Heart left ventricle (tissue), 16 donors: Measurements from ENCODE around the gene H19. TPM values are rescaled to one million over a fixed set of nuclear protein-coding genes. Genes with fewer than 3 reads are reported as not detected.
A peak's percentile ranks its signal among the peaks of the same experiment; 100 is the strongest.

Source experiments
- ATAC-seq, 4 donors: fragments of 200-7000 bp; cut with Tn5 transposase; one replicate each; pipeline ENCODE4 v1.9.1; 2020 to 2022; ENCODE audit warnings: moderate library complexity in 4 of 4, mild to moderate bottlenecking in 3 of 4, moderate number of reproducible peaks in 1 of 4
- DNase-seq, 5 donors: peaks; one replicate each; pipeline ENCODE4 v3.0.0-alpha.2; 2020
- H3K27ac ChIP-seq, 12 donors: fragments of 200-600 bp; sonication (generic) in 4 of 12; one replicate each; pipeline versions ENCODE4 v1.5.0 to v1.8.0; 2016 to 2022; ENCODE audit warnings: mild to moderate bottlenecking in 2 of 12
- H3K27me3 ChIP-seq, 9 donors: fragments of 200-600 bp; sonication (generic) in 2 of 9; one replicate each; pipeline versions ENCODE4 v1.5.1 to v1.8.0; 2016 to 2022; ENCODE audit warnings: mild to moderate bottlenecking in 3 of 9
- H3K36me3 ChIP-seq, 9 donors: fragments of 200-600 bp; sonication (generic) in 2 of 9; one replicate each; pipeline versions ENCODE4 v1.5.0 to v1.8.0; 2018 to 2022; ENCODE audit warnings: mild to moderate bottlenecking in 2 of 9
- H3K4me1 ChIP-seq, 12 donors: fragments of 200-600 bp; sonication (generic) in 4 of 12; one replicate each; pipeline versions ENCODE4 v1.5.0 to v1.8.0; 2016 to 2022; ENCODE audit warnings: mild to moderate bottlenecking in 3 of 12
- H3K4me3 ChIP-seq, 12 donors: fragments of 200-600 bp; sonication (generic) in 4 of 12; one replicate each; pipeline versions ENCODE4 v1.5.0 to v1.8.0; 2017 to 2022; ENCODE audit warnings: mild to moderate bottlenecking in 9 of 12, moderate library complexity in 4 of 12
- H3K9me3 ChIP-seq, 12 donors: fragments of 200-600 bp; sonication (generic) in 4 of 12; one replicate each; pipeline versions ENCODE4 v1.5.0 to v1.8.0; 2016 to 2022; ENCODE audit warnings: mild to moderate bottlenecking in 1 of 12
- POLR2A ChIP-seq, 2 donors: fragments of 450-650 bp; IDR thresholded peaks; one replicate each; pipeline ENCODE4 v1.6.1; 2017; ENCODE audit warnings: antibody characterized with exemption in 2 of 2, mild to moderate bottlenecking in 2 of 2, moderate library complexity in 2 of 2
- WGBS, 4 donors: extraction: QIAGEN DNeasy Blood & Tissue Kit in 2 of 4; methylation state at CpG; one replicate each; pipeline versions ENCODE4 v1.1.5 to v1.1.7; 2013 to 2018; 5-methylcytosine and 5-hydroxymethylcytosine counted together
- intact Hi-C, 10 donors: fragments of 100-400 bp; cut with DNase I; formaldehyde crosslinking; loops; one replicate each; pipeline versions ENCODE4 v1.11.1 to v1.14.2; 2022
- polyA plus RNA-seq, 2 donors: library from polyadenylated mRNA; stranded (reverse); fragments of 200-250 nt; gene quantifications; one replicate each; pipeline ENCODE4 v1.2.3, GENCODE V29; 2013
- total RNA-seq, 9 donors: library from RNA; depleted of rRNA in 2 of 9; stranded (reverse); fragments of >200 nt in 2 of 9; fragmentation: NEBNext Ultra II Directional in 3 of 9; extraction: Animal tissue kit (Norgen Biotek cat#: 25700) in 3 of 9; gene quantifications; one replicate each; pipeline versions ENCODE4 v1.1.0 to v1.2.4, GENCODE V29; 2016 to 2023
- TF ChIP-seq, protein P1 (sequence below), 12 donors: fragments of 200-600 bp; sonication (generic) in 4 of 12; IDR thresholded peaks; one replicate each; pipeline versions ENCODE4 v1.5.0 to v1.8.0; 2018 to 2022; ENCODE audit warnings: antibody characterized with exemption in 12 of 12, mild to moderate bottlenecking in 5 of 12
- donor health status: ischemic (EF 13 %, LVEDD 7.1; RV severe dilation, severe dysfunction).
- donor health status: healthy with polysubstance abuse.
- donor health status: DM: no; HTN: yes; CAD: no.
- donor health status: DM: no; HTN: no; CAD: no.
- donor health status: ischemic (EF 25% LVEDD 6.9; RV normal size, moderate dysfunction).
- donor health status: ischemic (EF 25% LVEDD 5.7; RV mildly dilated, moderate dysfunction).
- donor health status: healthy.
- donor health status: DM: yes; HTN: yes; CAD: no.
- donor health status: ischemic (EF 35%, LVEDD 5.7; RV mildly dilated, moderate dysfunction).
- donor health status: nonischemic (EF 11% LVEDD 7.7; RV severe dilation, severe dysfunction).
- donor health status: DM: yes; HTN: yes; CAD: no.
- donor health status: PGD.
- donor health status: ischemic (EF 29% LVEDD 5.4; RV normal size, mild dysfunction).
- donor health status: nonischemic (EF 23%, LVEDD 6.1; RV moderate dilation, normal function).

The H19 gene
- total and polyA plus RNA-seq, 11 donors, result 303 to 1,545 (median 586) TPM

DNA sequence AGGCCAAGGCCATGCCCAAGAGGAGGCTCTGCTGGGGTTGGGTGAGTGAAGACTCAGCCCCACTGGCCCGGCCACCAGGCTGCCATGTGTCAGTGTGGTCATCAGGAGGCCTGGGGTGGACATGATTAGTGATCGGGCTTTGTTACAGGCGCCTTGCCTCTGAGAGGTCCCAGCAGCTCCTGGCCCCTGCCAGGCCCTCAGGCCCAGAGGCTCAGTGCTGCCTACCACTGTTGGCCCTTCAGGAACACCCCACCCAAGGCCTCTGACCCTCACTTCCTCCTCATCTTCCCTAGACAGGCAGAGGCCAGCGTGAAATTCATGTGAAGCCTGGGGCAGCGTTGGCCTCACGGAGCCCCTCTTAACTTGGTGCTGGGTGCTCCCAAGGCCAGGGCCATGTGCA is 48.3 kb downstream of the H19 start:
- DNase-seq (peak in 1 of 5 donors; percentile 2), ATAC-seq (no peak)
- H3K36me3 ChIP-seq, result no peaks in the 10 kb centered on the region
- peaks cover 0 to under 1% (median 0%) of the 10 kb centered on the region in 12 donors for H3K4me1 ChIP-seq
- H3K27me3 ChIP-seq, result no peaks in the 10 kb centered on the region
- H3K9me3 ChIP-seq, result no peaks in the 10 kb centered on the region
- TF ChIP-seq, protein P1, sequence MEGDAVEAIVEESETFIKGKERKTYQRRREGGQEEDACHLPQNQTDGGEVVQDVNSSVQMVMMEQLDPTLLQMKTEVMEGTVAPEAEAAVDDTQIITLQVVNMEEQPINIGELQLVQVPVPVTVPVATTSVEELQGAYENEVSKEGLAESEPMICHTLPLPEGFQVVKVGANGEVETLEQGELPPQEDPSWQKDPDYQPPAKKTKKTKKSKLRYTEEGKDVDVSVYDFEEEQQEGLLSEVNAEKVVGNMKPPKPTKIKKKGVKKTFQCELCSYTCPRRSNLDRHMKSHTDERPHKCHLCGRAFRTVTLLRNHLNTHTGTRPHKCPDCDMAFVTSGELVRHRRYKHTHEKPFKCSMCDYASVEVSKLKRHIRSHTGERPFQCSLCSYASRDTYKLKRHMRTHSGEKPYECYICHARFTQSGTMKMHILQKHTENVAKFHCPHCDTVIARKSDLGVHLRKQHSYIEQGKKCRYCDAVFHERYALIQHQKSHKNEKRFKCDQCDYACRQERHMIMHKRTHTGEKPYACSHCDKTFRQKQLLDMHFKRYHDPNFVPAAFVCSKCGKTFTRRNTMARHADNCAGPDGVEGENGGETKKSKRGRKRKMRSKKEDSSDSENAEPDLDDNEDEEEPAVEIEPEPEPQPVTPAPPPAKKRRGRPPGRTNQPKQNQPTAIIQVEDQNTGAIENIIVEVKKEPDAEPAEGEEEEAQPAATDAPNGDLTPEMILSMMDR (IDR thresholded peaks at IDR 0.05), result no peak
- TF ChIP-seq POLR2A (IDR thresholded peaks at IDR 0.05), result no peak
- no peak overlapping the region for H3K4me3 ChIP-seq
- no CpG with 5 or more reads among the region's 6 CpGs for WGBS, 4 donors
- no peak overlapping the region for H3K27ac ChIP-seq
- intact Hi-C loops, result loop anchor here in 1 of 10 donors (10.0 kb wide), 1 partner anchor 55 kb away; the partner anchor contains the start of gene PRR33

DNA sequence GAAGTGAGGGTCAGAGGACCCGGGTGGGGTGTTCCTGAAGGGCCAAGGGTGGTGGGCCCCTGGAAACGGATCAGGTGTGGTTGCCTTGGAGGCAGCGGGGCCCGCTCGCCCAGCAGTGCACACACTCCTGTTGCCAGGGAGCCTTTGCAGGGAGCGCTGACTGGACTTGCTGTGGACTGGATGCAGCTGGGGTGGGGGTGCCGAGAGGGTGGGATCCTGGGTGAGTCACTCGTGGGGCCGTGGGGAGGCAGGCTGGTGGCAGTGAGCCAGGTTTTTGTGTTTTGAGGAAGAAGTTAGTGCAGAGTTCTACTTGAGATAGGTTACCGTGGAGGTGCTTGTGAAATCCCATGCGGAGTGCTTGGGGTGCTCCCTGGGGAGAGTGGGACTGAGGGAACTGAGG is 49.3 kb downstream of the H19 start:
- ATAC-seq, result peak; percentile 35 to 69 (median 52)

DNA sequence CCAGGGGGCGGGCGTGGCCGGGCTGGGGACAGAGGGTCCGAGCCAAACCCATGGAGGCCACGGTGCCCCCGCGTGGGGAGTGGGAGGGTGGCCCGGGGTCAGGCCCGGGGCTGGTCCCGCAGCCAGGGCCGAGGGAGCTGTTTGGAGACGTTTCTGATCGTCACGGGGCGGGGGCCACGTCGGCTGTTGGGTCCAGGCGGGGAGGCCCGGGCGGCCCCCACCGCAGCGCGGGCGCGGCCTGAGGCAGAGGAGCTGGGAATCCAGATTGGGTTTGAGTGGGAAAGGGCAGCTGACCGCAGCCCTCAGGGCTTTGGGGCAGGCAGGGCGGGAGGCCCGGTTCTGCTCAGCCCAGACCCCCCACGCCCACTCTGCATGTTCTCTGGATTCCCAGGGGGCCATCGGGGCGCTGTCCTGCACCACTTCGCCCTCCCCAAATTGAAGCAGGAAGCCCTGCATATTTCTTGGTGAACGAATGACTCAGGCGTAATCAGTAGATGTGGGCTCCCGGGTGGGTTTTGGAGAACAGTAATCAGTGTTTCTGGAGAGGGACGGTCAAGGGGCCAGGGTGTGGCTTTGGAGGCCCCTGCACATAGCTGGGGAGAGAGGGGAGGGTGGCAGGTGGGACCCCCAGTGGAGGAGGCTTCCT is 49.9 kb downstream of the H19 start:
- WGBS, 4 donors, result no CpG with 5 or more reads among the region's 36 CpGs
- H3K4me1 ChIP-seq, result peaks cover 0 to 10% (median 0%) of the 10 kb centered on the region in 12 donors
- ATAC-seq (peak in 3 of 4 donors; percentile 60 to 64 (median 62)), DNase-seq (no peak)
- intact Hi-C loops, result loop anchor here in 1 of 10 donors (10.0 kb wide), 1 partner anchor 53 kb away; the partner anchor contains the start of gene PRR33
- no peaks in the 10 kb centered on the region for H3K9me3 ChIP-seq
- TF ChIP-seq, protein P1 (IDR thresholded peaks at IDR 0.05), result no peak
- TF ChIP-seq POLR2A (IDR thresholded peaks at IDR 0.05), result no peak
- no peaks in the 10 kb centered on the region for H3K27me3 ChIP-seq
- no peak overlapping the region for H3K4me3 ChIP-seq
- H3K27ac ChIP-seq, result no peak overlapping the region
- H3K36me3 ChIP-seq, result no peaks in the 10 kb centered on the region

More for the DNA sequence above, 49.3 kb downstream of the H19 start:
- peak in 3 of 5 donors; percentile 33 to 63 (median 47) for DNase-seq
- intact Hi-C loops, result loop anchor here in 1 of 10 donors (10.0 kb wide), 1 partner anchor 54 kb away; the partner anchor contains the start of gene PRR33
- Histone ChIP-seq H3K27me3 (no peaks in the 10 kb centered on the region), H3K4me1 (peaks cover 0 to 8% (median 0%) of the 10 kb centered on the region in 12 donors), H3K27ac (no peak overlapping the region), H3K4me3 (no peak overlapping the region), H3K9me3 (no peaks in the 10 kb centered on the region), H3K36me3 (no peaks in the 10 kb centered on the region)
- no CpG with 5 or more reads among the region's 11 CpGs for WGBS, 4 donors
- no peak for TF ChIP-seq POLR2A (IDR thresholded peaks at IDR 0.05)
- TF ChIP-seq, protein P1 (IDR thresholded peaks at IDR 0.05), result no peak

DNA sequence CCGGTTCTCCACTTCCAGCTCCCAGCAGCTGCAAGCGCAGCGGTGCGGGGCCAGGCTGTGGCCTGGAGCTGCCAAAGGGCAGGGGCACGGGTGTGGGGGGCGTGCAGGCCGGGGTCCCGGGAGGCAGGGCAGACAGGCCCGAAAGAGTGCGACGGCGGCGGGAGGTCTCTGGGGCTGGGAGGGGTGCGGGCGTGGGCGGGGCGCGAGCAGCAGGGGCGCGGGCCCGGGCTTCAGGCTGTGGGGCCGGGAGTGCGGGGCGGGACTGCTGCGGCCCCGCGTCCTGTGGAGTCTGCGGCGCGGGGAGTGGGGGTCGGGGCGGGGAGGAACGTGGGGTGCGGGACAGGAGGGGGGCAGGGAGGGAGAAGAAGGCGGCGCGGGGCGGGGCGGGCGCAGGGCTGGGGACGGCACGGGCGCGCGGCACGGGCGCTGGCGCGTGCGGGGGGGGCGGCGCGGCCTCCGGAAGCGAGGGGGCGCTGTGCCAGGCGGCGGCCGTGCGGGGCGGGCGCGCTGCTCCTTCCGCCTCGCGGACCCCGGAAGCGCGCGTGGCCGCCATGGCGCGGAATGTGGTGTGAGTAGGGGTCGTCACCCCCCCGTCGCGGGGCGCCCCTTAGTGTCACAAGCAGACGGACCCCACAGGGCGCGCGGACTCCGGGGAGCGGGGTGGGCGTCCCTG is 50.7 kb downstream of the H19 start, which contains the start of gene MRPL23:
Gene MRPL23, plus strand, starts transcription at position 521 of the 673 bp plus-strand sequence. Its CDS starts 31 bp downstream, at position 552.
- 1% methylated on average over 20 of the region's 85 CpGs; no CpG with 5 or more reads in 3 of the 4 donors for WGBS, 4 donors
- ATAC-seq (peak in 3 of 4 donors; percentile 25 to 66 (median 65)), DNase-seq (peak in 2 of 5 donors; percentile 10 to 45)
- no peak within 1 kb of the TSS for H3K4me3 ChIP-seq
- H3K9me3 ChIP-seq, result no peaks in the 10 kb centered on the region
- no peaks in the 10 kb centered on the region for H3K36me3 ChIP-seq
- intact Hi-C loops, result loop anchor here in 1 of 10 donors (10.0 kb wide), 1 partner anchor 52 kb away; the partner anchor contains the start of gene PRR33
- no peak within 1 kb of the TSS for H3K27ac ChIP-seq
- TF ChIP-seq POLR2A (IDR thresholded peaks at IDR 0.05), result no peak
- TF ChIP-seq, protein P1 (IDR thresholded peaks at IDR 0.05), result no peak
- no peaks in the 10 kb centered on the region for H3K27me3 ChIP-seq
- H3K4me1 ChIP-seq, result peaks cover 0 to 14% (median 0%) of the 10 kb centered on the region in 12 donors
